GM21528 (cell line): ENCODE results near the gene AKT3.

ENCODE experiments used
- ATAC-seq: cut with Tn5 transposase; IDR thresholded peaks from one replicate; pipeline ENCODE4 v1.9.1; 2021; ENCODE audit warnings: mild to moderate bottlenecking, moderate library complexity; ENCODE audit not compliant: unreplicated experiment, low FRiP score

Gene AKT3

DNA sequence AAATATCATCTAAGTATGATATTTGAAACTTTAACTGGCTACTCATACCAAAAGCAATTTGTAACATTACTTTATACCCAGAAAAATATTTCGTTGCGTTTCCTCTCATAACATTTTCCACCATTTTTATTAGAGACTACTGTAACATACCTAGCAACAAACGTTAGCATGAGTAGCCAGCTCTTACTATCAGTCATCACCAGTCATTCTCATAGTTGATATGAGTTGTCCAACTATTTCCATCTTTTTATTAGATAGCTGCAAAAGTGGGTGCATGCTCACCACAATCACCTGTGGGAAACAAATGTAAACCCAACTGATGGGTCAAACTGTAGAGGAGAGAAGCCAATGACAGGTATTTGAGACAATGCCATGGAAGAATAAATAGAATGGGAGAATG is 114.6 kb downstream of the AKT3 start:
- ATAC-seq, result no peak

DNA sequence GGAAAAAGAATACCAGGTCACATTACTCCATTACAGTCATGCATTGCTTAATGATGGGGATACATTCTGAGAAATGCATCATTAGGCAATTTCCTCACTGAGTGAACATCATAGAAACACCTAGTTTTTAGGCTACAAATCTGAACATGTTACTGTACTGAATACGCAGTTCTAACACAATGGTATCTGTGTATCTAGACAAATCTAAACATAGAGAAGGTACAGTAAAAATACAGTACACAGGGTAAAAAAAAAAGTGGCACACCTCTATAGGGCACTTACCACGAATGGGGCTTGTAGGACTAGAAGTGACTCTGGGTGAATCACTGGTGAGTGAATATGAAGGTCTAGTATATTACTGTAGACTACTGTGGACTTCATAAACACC is 115.7 kb downstream of the AKT3 start:
- no peak for ATAC-seq

DNA sequence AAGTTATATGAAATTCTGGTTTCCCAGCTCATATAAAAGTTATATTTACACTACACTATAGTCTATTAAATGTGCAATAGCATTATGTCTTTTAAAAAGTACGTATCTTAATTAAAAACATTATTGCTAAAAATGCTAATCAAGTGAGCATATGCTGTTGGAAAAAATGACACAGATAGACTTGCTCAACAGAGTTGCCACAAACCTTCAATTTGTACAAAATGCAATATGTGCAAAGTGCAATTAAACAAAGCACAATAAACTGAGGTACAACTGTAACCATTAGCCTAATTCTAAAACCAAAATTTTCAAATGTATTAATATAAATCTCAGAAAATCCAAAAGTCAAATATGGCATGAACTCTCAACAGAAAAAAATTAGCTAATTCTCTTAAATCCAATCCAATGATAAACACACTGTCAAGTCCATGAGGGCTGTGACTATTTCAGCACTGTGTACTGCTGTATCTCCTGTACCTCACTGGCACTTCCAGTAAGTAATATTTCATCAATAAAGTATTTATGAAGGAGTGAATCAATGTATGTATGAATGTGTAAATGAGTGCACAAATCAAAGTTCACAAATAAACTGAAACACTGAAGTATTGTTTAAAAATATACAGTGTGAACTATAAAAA is 116.3 kb downstream of the AKT3 start:
- no peak for ATAC-seq

- ATAC-seq, result no peak
Measured at GRCh38 chr1:243732637-243733036, 117.4 kb downstream of the AKT3 start.

GRCh38 chr1:243731974-243732625 is 117.9 kb downstream of the AKT3 start:
- ATAC-seq, result no peak

- ATAC-seq, result no peak
Measured at GRCh38 chr1:243731301-243731891, 118.6 kb downstream of the AKT3 start.

- ATAC-seq, result no peak
Measured at GRCh38 chr1:243730487-243731150, 119.4 kb downstream of the AKT3 start.

DNA sequence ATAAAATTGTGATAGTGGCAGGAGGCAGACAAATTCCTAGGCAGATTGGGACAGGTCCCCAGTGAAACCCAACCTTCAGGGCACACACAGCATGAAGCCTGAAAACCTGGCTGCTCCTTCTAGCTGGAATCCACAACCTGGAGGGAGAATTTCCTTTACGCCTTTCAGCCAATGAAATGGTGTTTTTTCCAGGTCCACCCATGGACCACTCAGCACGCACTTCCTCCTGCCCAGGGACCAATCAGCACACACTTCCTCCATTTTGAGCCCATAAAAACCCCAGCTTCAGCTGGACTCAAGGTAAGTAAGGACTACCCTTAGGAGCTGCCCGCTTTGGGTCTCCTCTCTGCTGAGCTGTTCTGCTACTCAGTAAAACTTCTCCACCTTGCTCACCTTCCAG is 120.1 kb downstream of the AKT3 start:
- ATAC-seq, result no peak

GRCh38 chr1:243727503-243728203 is 122.4 kb downstream of the AKT3 start:
- peak; percentile 80 for ATAC-seq

DNA sequence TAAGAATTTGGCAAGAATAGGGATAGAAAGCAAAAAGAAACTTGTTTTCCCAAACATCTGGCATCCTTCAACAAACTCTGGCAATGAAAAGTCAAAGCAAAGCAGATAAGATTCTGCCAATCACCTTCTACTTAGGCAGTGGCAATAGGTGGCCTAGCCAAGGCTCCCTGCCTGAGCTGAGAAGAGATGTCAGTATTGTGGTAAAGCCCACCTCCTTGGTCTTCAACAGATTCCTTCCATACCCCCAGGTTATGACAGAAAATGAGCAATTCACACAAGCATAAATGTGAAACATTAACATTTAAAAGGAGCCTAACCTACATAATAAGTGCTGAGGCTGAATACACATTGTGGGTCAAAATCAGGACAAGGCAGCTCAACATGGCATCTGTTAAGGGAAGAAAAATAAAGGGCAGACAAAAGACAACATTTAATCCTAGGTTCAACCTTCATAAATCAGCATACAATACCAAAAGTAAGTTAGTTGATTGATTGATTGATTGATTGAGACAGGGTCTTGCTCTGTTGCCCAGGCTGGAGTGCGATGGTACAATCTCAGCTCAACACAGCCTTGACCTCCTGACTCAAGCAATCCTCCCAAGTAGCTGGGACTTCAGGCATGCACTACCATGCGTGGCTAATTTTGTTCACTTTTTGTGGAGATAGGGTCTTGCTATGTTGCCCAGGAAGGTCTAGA is 123.1 kb downstream of the AKT3 start:
- ATAC-seq, result peak; percentile 22

DNA sequence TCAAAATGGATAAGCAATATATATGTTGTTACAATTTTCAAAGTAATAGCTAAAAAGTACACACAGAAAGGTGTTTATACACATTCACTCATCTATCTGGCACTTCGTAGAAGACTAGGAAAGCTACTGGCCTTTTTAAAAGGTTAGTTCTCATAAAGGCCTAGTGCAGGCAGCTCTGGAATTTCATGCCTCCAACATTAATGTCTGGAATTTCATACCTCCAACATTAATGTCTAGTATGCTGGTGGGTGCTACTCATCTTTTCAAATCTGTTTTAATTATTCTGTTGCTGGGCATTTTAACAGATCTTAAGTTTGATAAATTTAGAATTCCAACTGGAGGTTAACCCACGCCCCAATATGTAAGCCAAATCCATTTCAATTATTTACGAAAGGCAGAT is 124.2 kb downstream of the AKT3 start:
- no peak for ATAC-seq

- no peak for ATAC-seq
Measured at GRCh38 chr1:243725075-243725474, 125.0 kb downstream of the AKT3 start.

DNA sequence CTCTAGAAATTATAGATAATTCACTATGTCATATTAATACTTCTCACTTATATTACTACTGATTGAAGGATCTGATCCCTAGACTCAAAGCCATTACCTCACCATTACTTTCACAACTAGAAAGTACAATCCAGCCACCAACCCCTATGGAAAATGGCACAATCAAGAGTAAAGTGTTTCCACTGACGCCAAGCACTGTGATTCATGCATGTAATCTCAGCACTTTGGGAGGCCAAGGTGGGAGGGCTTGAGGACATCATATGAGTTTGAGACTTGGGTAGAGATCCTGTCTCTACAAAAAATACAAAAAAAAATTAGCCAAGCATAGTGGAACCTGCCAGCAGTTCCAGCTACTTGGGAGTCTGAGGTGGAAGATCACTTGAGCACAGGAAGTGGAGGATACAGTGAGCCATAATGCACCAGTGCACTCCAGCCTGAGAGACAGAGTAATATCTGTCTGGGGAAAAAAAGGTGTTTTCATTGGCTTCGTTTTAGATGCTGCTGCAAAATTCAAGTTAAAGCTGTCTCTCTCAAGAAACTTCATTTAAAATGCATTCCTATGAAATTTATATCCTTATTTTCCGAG is 126.5 kb downstream of the AKT3 start:
- ATAC-seq, result no peak

DNA sequence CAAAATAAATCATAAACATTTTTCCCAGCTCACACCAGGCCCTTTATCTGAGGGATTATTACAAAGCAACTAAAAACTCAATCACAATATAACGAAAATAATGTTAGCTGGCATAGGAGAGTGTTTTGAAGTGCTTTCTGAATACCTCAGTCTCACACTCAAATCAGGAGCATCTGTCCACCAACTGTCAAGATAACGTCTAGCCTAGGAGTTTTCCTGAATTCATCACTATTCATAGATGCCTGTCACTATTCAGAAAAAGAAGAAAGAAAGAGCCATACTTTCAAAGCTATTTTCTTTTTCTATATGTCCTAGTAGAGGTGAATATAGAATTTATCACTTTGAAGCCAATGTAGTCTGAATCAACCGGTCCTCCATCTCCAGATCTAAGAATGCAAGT is 127.0 kb downstream of the AKT3 start:
- ATAC-seq, result no peak

GRCh38 chr1:243719476-243719875 is 130.6 kb downstream of the AKT3 start:
- ATAC-seq, result no peak

GRCh38 chr1:243718893-243719292 is 131.2 kb downstream of the AKT3 start:
- no peak for ATAC-seq

DNA sequence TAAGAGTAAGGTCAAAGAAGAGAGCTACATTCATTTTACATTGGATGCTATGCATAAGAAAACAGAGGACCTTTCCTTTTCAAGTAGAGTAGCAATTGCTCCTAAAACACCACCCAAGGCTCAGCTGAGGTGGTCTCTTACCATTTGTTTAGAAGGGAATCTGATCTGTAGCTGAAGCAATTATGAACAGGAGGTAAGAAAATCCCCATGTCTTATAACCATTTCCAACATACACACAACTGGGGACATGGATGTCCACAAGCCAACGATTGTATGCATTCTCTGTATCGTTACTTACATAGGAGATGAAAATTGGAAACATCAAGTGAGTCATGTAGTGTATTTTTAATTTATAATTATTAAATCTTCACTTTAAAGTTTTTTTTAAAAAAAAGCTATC is 132.0 kb downstream of the AKT3 start:
- no peak for ATAC-seq

- no peak for ATAC-seq
Measured at GRCh38 chr1:243716906-243717305, 133.1 kb downstream of the AKT3 start.

DNA sequence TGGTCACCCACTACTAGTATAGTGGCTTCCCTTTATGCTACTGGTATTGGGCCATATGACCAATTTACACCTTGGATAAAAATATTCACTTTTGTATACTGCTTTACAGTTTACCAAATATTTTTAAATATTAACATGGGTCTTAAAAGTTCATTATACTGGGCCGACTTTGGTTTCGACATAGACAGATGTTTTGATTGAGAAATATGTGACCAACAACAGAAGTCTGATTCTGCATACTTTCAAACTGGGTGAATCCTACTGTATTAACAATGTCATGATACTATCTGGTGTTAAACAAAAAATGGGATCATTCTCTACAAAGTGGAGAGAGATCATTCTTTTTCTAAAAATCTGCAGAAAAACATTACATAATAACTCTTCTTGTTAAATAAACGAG is 134.8 kb downstream of the AKT3 start:
- no peak for ATAC-seq
